Measurements from ENCODE around the gene ATG7.

The ATG7 gene

GRCh38 chr3:11566478-11566877, 294.3 kb downstream of the ATG7 start:
- H3K4me1 ChIP-seq (ENCODE audit: control insufficient read depth, low read length): no peaks in the 10 kb centered on the region
- peaks cover 84% of the 10 kb centered on the region for H3K79me2 ChIP-seq (ENCODE audit: control insufficient read depth, low read length)
- no peak overlapping the region for H3K27ac ChIP-seq (ENCODE audit: low read depth, low read length)

GRCh38 chr3:11566916-11567315, 294.7 kb downstream of the ATG7 start:
- H3K4me1 ChIP-seq (ENCODE audit: control insufficient read depth, low read length): no peaks in the 10 kb centered on the region
- peaks cover 81% of the 10 kb centered on the region for H3K36me3 ChIP-seq (ENCODE audit: control insufficient read depth, low read length)
- H3F3A ChIP-seq (ENCODE audit: control insufficient read depth, insufficient read depth): no peaks in the 10 kb centered on the region
- H3K4me2 ChIP-seq (ENCODE audit: low read length): no peak overlapping the region
- H3K9me2 ChIP-seq (replicated peaks; ENCODE audit: control insufficient read depth, low read length): no peaks in the 10 kb centered on the region
- H3K79me2 ChIP-seq (ENCODE audit: control insufficient read depth, low read length): peaks cover 88% of the 10 kb centered on the region
- peaks cover 17% of the 10 kb centered on the region; the same call in 1 of the 2 replicates for H4K20me1 ChIP-seq (ENCODE audit: control insufficient read depth, insufficient read depth, low read depth, low read length)
- no peak overlapping the region for H3K27ac ChIP-seq (ENCODE audit: low read depth, low read length)
- H3K27me3 ChIP-seq (ENCODE audit: control insufficient read depth, low read length): no peaks in the 10 kb centered on the region
- TF ChIP-seq EZH2phosphoT487 (IDR thresholded peaks at IDR 0.05; ENCODE audit: borderline replicate concordance, low read length): no peak
- TF ChIP-seq, protein P1, sequence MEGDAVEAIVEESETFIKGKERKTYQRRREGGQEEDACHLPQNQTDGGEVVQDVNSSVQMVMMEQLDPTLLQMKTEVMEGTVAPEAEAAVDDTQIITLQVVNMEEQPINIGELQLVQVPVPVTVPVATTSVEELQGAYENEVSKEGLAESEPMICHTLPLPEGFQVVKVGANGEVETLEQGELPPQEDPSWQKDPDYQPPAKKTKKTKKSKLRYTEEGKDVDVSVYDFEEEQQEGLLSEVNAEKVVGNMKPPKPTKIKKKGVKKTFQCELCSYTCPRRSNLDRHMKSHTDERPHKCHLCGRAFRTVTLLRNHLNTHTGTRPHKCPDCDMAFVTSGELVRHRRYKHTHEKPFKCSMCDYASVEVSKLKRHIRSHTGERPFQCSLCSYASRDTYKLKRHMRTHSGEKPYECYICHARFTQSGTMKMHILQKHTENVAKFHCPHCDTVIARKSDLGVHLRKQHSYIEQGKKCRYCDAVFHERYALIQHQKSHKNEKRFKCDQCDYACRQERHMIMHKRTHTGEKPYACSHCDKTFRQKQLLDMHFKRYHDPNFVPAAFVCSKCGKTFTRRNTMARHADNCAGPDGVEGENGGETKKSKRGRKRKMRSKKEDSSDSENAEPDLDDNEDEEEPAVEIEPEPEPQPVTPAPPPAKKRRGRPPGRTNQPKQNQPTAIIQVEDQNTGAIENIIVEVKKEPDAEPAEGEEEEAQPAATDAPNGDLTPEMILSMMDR (IDR thresholded peaks at IDR 0.05; ENCODE audit: low read depth, low read length, poor library complexity, severe bottlenecking): peak; percentile 26
- H3K4me3 ChIP-seq (ENCODE audit: low read length): no peak overlapping the region
- H3K9me3 ChIP-seq (ENCODE audit: control insufficient read depth, insufficient read depth, low read length): no peaks in the 10 kb centered on the region

More at GRCh38 chr3:11566478-11566877, 294.3 kb downstream of the ATG7 start:
- peaks cover 83% of the 10 kb centered on the region for H3K36me3 ChIP-seq (ENCODE audit: control insufficient read depth, low read length)
- no peaks in the 10 kb centered on the region for H3K9me2 ChIP-seq (replicated peaks; ENCODE audit: control insufficient read depth, low read length)
- TF ChIP-seq, protein P1 (IDR thresholded peaks at IDR 0.05; ENCODE audit: low read depth, low read length, poor library complexity, severe bottlenecking): no peak
- TF ChIP-seq EZH2phosphoT487 (IDR thresholded peaks at IDR 0.05; ENCODE audit: borderline replicate concordance, low read length): no peak
- no peak overlapping the region for H3K4me3 ChIP-seq (ENCODE audit: low read length)
- no peaks in the 10 kb centered on the region for H3K9me3 ChIP-seq (ENCODE audit: control insufficient read depth, insufficient read depth, low read length)
- H3K27me3 ChIP-seq (ENCODE audit: control insufficient read depth, low read length): no peaks in the 10 kb centered on the region
- H3K4me2 ChIP-seq (ENCODE audit: low read length): no peak overlapping the region
- H3F3A ChIP-seq (ENCODE audit: control insufficient read depth, insufficient read depth): no peaks in the 10 kb centered on the region
- H4K20me1 ChIP-seq (ENCODE audit: control insufficient read depth, insufficient read depth, low read depth, low read length): peaks cover 17% of the 10 kb centered on the region; the same call in 1 of the 2 replicates

GRCh38 chr3:11567516-11568467, 295.6 kb downstream of the ATG7 start:
- Histone ChIP-seq H3K4me1 (ENCODE audit: control insufficient read depth, low read length) (no peaks in the 10 kb centered on the region), H3K4me3 (ENCODE audit: low read length) (no peak overlapping the region), H3K27ac (ENCODE audit: low read depth, low read length) (no peak overlapping the region), H4K20me1 (ENCODE audit: control insufficient read depth, insufficient read depth, low read depth, low read length) (peaks cover 17% of the 10 kb centered on the region; the same call in 1 of the 2 replicates), H3K36me3 (ENCODE audit: control insufficient read depth, low read length) (peaks cover 80% of the 10 kb centered on the region), H3K9me3 (ENCODE audit: control insufficient read depth, insufficient read depth, low read length) (no peaks in the 10 kb centered on the region), H3K79me2 (ENCODE audit: control insufficient read depth, low read length) (peaks cover 90% of the 10 kb centered on the region), H3K9me2 (replicated peaks; ENCODE audit: control insufficient read depth, low read length) (no peaks in the 10 kb centered on the region), H3F3A (ENCODE audit: control insufficient read depth, insufficient read depth) (no peaks in the 10 kb centered on the region), H3K4me2 (ENCODE audit: low read length) (no peak overlapping the region), H3K27me3 (ENCODE audit: control insufficient read depth, low read length) (no peaks in the 10 kb centered on the region)
- no peak for TF ChIP-seq EZH2phosphoT487 (IDR thresholded peaks at IDR 0.05; ENCODE audit: borderline replicate concordance, low read length)
- TF ChIP-seq, protein P1 (IDR thresholded peaks at IDR 0.05; ENCODE audit: low read depth, low read length, poor library complexity, severe bottlenecking): no peak

All from DOHH2 (cell line).